Stimulated activated CD4-positive, alpha-beta T cell treated with anti-CD3 and anti-CD28 coated beads, Interleukin-1b, Interleukin-23, amount 100 ng/mL, for 24 hours (primary cell): Measurements from ENCODE around the gene VMA21.
A peak's percentile ranks its signal among the peaks of the same experiment; 100 is the strongest.

Source experiments
- DNase-seq, 4 experiments: peaks; one replicate each; pipeline ENCODE4 v3.0.0-alpha.2; 2020; ENCODE audit warnings: low read depth in 4 of 4, low spot score in 1 of 4

VMA21 gene, protein sequence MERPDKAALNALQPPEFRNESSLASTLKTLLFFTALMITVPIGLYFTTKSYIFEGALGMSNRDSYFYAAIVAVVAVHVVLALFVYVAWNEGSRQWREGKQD

DNA sequence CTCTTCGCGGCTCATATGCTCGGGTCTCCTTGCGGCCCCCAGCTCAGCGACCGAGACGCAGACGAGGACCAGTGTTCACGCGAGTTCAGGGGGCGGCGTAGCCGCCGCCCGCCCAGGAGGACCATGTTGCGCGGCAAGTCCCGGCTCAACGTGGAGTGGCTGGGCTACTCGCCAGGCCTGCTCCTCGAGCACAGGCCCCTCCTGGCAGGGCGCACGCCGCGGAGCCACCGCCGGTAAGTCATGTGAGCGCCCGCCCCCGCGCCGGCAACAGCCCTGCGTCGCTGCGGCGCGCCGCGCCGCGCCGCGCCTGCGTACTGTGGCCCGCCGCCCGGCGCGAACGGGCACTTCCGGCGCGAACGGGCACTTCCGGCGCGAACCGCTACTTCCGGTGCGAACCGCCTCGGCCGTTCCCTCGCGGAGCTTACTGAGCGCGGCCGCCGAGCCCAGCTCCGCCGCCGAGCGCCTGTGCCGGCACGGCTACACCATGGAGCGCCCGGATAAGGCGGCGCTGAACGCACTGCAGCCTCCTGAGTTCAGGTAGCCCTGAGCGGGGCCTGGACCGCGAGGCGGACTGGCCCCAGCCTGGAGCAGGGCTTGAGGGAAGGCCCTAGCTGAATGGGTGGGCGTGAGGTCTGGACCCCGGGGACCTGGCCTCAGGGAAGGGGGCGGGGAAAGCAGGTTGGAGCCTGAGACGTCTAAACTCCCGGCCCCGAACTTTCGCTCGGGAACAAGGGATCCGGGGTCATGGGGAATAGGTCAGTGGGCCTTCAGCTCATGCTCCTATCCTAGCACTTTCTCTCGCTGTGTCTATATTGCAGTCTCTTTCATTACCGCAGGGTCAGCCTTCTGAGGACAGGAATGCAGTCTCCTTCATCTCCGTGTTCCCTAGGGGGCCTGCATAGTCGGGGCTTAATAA lies at the start of gene VMA21:
VMA21 (plus strand) TSS at position 382 of the 916 bp plus-strand sequence; CDS start at position 485, 103 bp downstream.
- peak; percentile 48 to 70 (median 60) for DNase-seq

DNA sequence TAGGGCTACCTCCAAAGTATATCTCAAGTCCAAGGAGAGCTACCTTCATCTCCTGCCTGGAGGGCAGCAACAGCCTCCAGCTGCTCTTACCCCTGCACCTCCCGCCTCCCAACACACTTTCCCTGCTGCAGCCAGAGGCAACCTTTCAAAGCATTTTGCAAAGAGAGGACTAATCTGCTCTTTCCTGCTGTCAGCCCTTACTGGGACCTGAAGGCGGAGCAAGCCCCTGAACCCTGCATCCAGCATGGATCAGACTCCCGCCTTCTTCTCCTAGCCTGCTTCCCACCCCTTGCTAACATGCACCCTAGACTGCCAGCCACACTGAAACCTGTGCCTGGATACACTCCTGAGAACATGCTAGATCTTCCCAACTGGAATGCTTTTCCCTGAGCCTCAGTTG lies 37.7 kb upstream of the VMA21 start:
- DNase-seq: no peak

DNA sequence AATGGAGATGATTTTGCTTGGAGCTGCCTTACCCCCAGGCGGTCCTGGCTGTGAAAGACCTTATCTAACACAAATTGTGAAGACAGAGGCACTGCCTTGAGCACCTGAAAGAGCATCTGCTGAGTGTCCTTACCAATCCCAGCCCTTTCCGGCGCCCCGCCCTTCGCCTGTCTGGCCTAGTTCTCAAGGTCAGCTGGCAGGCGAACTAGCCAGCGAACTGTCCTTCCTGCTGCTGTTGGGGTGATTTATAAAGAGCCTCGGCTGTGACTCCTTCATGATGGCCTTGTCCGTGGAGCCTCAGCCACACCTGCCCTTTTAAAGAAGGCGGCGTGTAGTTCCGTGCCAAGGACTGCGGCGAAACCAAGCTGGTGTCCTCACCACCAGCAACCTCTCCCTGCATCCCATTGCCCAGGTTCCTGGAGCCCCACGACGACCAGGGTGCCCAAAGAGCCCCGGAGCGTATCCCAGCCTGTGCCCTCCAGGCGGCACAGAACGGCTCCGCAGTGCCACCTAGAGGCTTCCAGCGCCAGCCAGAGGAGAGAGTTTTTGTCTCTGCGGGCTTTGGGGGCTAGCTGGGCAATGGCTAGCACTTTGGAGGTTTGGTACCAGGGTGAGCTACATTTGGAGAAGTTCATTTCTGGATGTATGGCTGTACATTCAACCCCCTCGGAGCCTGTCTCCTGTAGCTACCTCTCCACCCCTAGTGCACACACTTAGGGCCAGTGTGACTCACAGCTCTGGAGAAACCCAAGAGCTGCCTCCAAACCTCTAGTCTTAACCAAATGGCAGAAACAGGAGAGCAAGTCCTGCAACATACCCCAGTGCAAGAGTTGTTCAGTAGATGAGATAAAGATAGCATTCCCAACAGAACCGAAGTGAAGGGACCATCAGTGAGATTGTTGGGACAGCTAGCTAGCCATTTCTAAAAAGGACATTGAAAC lies 36.8 kb upstream of the VMA21 start:
- peak; percentile 1 to 9 (median 4) for DNase-seq

DNA sequence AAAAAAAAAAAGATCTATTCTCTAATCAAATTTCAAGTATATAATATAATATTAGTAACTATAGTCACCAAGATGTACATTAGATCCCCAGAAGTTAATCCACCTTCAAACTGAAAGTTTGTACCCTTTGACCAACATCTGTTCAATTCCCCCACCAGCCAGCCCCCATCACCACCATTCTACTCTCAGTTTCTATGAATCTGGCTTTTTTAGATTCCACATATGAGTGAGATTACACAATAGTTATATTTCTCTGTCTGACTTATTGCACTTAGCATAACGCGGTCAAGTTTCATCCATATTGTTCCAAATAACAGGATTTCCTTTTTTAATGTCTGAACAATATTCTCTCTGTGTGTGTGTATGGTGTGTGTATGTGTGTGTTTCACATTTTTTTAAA lies 33.7 kb upstream of the VMA21 start:
- no peak for DNase-seq

DNA sequence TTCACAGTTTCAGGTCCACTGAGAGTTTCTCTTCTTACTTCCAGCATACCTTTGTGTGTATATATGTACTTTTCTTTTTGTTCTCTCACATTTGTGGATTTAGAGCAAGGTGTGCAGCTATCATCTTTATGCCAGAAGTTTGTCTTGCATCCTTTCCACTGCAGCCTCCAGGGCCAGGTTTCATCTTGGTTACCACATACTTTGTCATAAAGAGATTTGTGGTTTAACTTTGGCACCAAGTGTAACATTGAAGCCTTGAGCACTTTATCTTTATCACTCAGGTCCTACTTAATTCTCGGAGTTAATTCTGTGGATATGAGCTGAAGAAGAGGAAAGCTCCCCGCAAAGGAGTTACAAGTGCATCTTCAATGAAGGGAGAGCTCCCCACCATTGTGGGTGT lies 31.4 kb upstream of the VMA21 start:
- no peak for DNase-seq

DNA sequence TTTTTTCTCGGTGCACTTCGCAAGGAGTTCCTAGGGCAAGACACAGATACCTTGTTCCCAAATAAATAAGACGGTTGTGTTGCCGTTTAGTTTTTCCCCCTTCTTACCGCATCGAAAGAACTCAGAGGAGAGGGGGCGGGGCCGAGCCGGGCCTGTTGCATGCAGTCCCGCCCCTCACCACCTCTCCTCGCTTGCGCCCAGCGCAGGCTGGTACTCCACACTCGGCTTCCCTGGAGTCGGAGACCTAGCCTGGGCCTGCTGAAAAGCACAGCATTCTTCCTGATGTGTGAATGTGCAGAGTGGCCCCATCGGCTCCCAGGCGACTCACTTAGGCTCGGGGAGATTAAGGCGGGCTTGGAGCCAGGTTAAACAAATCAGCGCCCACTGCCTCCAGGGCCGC lies 26.1 kb upstream of the VMA21 start:
- no peak for DNase-seq

DNA sequence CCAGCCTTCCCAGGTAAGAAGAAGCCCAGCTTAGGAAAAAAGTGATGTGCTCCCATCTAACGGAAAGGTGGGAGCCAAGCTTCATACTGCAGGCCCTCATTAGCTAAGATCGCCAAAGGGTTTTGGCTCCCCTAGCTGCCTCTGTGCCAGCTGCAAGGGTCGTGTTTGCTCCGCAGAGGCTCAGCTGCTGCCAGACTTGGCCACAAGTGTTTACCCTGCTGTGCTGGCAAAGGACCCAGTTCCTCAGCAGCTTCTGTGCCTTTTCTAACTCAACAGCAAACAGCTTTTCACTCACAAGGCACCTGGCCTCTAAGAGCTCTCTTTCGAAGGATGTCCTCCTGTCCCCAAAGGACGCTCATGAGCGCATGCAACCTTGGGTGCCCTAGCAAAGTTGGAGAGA lies 12.2 kb upstream of the VMA21 start:
- DNase-seq: no peak

DNA sequence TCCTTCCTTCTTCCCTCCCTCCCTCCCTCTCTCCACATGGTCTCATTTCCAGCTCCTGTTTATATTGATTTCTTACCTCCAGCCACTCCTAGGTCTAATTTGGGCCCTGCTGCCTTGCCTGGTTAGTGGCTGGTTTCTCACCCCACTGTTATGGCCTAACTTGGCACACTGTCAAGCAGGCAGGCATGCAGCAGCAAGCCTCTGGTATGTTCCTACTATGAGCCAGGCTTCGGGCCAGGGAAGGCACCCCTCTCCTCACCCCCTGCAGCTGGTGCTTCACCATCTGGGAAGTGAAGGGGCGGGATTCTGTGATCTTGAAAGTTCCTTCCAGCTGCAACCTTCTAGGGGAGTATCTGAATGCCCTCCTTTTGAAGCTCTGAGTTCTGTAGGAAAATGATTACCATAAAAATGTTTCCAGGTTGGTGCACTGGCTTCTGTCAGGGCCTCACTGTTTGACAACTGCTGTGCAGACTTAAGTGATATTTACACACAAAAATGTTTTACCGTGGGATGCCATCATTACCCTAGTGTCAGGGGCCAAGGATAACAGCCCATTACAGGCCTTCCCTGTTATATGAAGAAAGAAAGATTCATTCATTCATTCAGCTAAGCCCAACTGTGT lies 10.1 kb upstream of the VMA21 start:
- no peak for DNase-seq

DNA sequence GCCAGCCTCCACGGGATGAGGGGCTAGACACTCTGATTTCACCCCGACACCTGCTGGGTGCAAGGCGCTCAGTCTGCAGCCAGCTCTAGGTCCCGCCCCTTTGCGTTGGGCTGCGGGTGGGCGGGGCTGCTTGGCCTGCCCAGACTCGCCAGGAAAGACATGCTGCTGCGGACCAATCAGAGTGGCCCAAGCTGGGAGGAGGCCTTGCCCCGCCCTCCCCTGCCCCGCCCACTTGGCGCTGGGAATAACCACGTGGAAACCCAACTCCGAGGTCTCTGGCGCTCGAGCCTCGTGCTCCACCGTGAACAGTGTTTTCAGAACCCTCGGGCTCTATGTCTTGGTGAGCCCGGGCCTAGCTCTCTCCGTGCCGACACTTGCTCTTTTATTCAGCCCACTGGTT lies 5.3 kb upstream of the VMA21 start:
- DNase-seq: no peak

DNA sequence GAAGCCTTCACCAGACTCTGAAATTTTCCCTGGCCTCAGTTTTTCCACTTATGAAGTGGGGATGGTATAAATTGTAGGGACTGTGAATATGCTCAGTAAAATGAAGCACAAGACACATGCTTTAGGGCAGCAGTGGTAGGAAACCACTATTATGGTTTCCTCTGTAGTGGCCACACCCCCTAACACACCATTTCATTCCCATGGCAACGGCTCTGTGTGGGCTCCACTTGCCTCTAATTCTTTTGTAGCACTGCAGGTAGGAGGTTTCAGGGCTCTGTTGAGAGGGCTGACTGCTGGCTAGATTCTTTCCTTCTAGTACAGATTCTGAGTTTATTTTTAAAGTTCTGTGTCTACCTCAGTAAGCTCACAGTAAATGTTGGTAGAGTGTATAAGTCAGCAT lies 3.5 kb upstream of the VMA21 start:
- DNase-seq: peak in 1 of 4 experiments; percentile 16

DNA sequence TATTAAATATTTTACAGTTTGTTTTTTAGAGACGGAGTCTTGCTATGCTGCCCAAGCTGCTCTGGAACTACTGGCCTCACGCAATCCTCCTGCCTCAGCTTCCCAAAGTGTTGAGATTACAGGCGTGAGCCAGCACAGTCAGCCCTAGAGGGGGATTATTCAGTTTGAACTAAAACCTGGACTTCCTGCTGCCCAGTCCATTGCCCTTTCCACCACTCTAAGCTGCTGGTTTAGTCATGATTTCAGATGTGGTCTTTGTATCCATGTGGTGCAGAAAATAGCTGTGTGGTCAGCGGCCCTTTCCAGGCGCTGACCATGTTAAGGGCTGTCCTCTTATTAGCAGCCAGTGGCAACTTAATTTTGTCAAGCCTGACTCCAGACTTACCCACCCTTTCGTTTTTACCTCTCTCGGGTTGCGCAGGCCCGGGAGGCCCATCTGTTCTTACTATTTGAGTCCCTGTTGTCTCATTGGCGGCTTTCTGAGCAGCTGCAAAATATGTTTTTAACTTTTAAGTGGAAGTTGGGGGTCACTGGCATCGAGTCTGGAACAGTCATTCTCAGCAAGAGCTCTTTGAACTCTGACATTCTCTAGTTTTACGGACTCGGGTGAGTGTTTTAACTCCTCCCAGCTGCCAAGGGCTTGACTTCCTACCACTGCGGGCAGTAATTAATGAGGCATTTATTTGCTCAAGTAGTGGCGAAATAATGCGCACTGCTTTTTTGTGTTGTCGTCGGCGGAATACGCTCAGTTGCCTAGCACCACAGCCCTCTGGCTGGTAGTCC lies 773 bp upstream of the VMA21 start:
- DNase-seq: no peak

DNA sequence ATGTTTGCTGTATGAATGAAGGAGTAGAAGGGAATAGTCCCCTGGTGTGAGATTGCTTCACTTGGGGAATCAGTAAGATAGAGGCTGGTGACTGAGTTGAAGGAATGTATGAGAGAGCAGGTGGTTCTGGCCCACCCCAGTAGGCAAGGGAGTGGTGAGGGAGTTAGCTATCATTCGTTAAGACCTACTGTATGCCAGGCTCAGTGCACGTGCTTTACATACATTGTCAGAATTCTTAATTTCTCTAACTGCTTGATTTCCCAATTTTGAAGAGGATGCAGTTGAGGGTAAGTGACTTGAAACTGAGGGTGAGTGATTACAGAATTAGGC lies 700 bp downstream of the VMA21 start:
- DNase-seq: no peak

DNA sequence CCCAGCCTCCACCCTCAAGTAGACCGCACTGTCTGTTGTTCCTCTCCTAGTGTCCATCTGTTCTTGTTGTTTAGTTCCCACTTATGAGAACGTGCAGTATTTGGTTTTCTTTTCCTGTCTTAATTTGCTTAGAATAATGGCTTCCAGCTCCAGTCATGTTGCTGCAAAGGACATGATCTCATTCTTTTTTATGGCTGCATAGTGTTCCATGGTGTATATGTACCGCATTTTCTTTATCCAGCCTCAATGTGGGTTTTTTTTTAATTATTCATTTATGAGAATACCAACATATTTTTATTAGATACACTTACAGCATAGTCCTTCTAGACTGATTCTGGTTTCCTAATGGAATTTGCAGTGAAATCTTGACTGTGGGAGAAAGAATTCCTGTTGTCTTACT lies 1.3 kb downstream of the VMA21 start:
- DNase-seq: no peak

DNA sequence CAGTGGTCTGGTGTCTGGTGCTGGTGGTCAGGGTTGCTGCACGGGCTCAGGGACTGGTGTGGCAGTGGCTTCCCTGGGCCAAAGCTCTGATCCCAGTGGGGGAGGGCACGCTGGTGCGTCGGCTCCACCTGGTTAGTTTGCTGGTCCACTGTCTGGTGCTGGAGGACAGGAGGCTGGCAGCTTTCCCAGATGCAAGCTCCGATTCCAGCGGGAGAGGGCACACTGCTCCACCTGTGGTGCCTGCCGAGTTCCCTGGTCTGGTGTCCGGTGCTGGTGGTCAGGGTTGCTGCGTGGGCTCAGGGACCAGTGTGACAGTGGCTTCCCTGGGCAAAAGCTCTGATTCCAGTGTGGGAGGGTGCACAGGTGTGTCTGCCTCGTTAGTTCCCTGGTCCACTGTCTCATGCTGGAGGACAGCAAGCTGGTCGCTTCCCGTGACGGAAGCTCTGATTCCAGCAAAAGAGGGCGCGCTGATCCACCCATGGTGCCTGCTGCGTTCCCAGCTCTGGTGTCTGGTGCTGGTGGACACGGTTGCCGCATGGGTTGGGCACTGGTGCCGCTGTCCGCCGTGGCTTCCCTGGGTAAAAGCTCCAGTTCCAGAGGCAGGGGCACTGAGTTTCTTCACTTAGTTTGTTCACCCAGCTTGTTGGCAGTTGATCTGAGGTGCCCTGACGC lies 5.8 kb downstream of the VMA21 start:
- DNase-seq: no peak

DNA sequence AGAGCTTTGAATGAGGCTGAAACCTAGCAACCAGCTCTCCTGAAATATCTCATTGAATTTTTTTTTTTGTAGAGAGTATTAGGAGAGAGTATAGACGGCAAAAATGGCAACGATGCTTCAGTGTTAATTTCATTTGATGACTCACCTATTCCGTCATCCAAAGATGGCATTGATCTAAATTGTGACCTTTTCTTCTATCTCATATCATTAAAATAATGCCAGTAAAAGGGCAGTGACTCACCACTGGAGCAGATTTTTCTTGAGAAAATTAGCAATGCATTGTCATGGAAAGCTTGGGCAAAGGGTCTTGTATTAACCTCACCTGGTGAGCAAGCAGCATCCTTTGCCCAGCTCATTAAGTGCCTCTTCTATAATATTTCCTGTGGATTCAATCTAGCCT lies 19.6 kb downstream of the VMA21 start:
- DNase-seq: no peak

DNA sequence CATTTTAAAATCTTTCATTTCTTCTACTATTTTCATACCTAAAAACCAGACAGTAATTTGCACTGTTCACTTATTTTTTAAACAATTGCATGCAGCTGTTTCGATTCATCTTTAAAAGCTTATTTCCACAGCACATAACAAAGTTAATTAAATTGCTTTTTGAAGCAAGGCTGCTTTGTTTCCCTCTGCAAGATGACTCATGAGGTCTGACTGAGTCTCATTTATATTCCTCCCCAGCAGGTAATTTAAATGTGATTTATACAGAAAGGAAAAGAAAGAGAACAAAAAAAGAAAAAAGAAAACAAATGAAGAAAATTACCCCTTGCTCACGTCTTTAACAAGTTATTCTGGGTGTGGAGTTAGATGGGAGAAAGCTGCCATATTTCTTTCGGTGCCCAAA lies 22.8 kb downstream of the VMA21 start:
- no peak for DNase-seq

DNA sequence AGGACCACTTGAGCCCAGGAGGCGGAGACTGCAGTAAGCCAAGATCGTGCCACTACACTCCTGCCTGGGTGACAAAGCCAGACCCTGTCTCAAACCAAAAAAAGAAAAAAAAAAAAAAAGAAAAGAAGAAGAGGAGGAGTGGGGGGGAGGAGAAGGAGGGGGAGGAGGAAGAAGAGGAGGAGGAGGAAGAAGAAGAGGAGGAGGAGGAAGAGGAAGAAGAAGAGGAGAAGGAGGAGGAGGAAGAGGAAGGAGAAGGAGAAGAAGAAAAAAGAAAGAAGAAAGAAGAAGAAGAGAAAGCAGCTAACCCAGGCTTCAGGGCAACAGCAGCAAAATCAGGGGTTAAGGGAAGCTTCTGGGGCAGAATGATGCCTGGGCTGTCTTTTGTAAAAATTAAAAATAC lies 27.5 kb downstream of the VMA21 start:
- no peak for DNase-seq

DNA sequence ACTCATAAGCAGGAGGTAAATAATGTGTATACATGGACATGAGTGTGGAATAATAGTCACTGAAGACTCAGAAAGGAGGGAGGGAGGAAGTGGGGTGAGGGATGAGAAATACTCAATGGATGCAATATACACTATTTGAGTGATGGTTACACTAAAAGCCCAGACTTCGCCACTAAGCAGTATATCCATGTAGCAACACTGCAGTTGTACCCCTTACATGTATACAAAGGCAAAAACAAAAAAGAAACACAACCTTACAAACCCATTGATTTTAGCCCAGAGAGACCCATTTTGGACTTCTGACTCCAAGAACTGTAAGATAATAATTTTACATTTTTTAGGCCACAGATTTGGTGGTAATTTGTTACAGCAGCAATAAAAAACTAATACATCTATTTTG lies 51.5 kb downstream of the VMA21 start:
- DNase-seq: no peak

DNA sequence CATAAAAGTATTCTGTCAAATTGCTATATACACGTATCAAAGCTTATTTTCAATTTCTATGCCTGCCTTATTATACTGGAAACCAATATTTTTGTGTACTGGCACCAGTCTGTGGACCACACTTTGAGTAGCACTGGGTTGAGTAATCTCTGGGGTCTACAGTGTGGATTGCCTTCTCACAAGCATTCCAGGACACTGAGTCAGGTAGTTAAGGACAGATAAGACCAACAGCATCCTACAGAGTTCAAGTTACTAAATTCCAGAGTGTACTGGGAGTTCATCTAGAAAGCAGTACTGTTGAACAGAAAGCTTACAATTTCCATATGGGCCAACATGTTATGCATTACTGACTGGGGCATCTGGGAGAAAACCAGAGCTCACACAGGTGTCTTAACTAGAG lies 61.8 kb downstream of the VMA21 start:
- DNase-seq: no peak
